Body of pancreas (tissue), 4 donors: ENCODE data around the gene CTNND2. TPM values are rescaled to one million over a fixed set of nuclear protein-coding genes. Genes with fewer than 3 reads are reported as not detected.

Experiments used
- ATAC-seq: fragments of 150-250 bp; one replicate; pipeline ENCODE4 v1.9.1; 2016
- DNase-seq, 4 donors: peaks; one replicate each; pipeline ENCODE4 v3.0.0-alpha.2; 2019
- H3K27ac ChIP-seq, 4 donors: fragments of 200-600 bp; sonication (generic); 1 replicate in 3 of 4; 2 replicates in 1 of 4; pipeline versions ENCODE4 v1.5.1 to v1.6.1; 2016 to 2019; ENCODE audit warnings: mild to moderate bottlenecking in 1 of 4, mixed read lengths in 1 of 4, moderate library complexity in 1 of 4
- H3K27me3 ChIP-seq, 2 donors: fragments of 200-600 bp; sonication (generic); one replicate each; pipeline ENCODE4 v1.6.0; 2016; ENCODE audit warnings: mild to moderate bottlenecking in 1 of 2
- H3K36me3 ChIP-seq, 2 donors: fragments of 200-600 bp; sonication (generic); replicated peaks in 1 of 2; 2 replicates each; pipeline ENCODE4 v1.5.1; 2016; ENCODE audit warnings: low read depth in 2 of 2; ENCODE audit not compliant: insufficient read depth in 1 of 2
- H3K4me1 ChIP-seq: fragments of 200-600 bp; sonication (generic); one replicate; pipeline ENCODE4 v1.6.0; 2016
- H3K4me3 ChIP-seq, 2 donors: fragments of 200-600 bp; sonication (generic); 1 replicate in 1 of 2; 2 replicates in 1 of 2; pipeline ENCODE4 v1.5.1; 2016 to 2019
- H3K9me3 ChIP-seq, 3 donors: fragments of 200-600 bp; sonication (generic); 1 replicate in 2 of 3; 2 replicates in 1 of 3; pipeline ENCODE4 v1.5.1; 2016
- CTCF ChIP-seq, 7 experiments: fragments of 450-650 bp in 4 of 7; fragments of 200-600 bp in 3 of 7; sonication (generic) in 3 of 7; IDR thresholded peaks; one replicate each; pipeline ENCODE4 v1.5.1; 2016 to 2019; ENCODE audit warnings: antibody characterized with exemption in 7 of 7
- POLR2A ChIP-seq, 3 donors: fragments of 450-650 bp; IDR thresholded peaks; one replicate each; pipeline ENCODE4 v1.6.1; 2016; ENCODE audit warnings: antibody characterized with exemption in 3 of 3, mild to moderate bottlenecking in 2 of 3
- WGBS, 2 donors: methylation state at CpG; one replicate each; pipeline ENCODE4 v1.1.5; 2017; 5-methylcytosine and 5-hydroxymethylcytosine counted together
- intact Hi-C: fragments of 100-400 bp; cut with DNase I; formaldehyde crosslinking; loops from one replicate; pipeline ENCODE4 v1.15.1; 2023
- total RNA-seq, 2 donors: library from RNA; depleted of rRNA; stranded (reverse); fragments of >200 nt; gene quantifications; one replicate each; pipeline ENCODE4 v1.1.0, GENCODE V29; 2016

CTNND2 gene
- total RNA-seq, 2 donors from 2014 or later, result 21.0 to 82.4 TPM

GRCh38 chr5:11906497-11906896 is 2.3 kb upstream of the CTNND2 start:
- H3K27me3 ChIP-seq, result no peaks in the 10 kb centered on the region

GRCh38 chr5:11905206-11905605 is 960 bp upstream of the CTNND2 start:
- no peak for ATAC-seq
- H3K4me3 ChIP-seq, result no peak overlapping the region
- TF ChIP-seq CTCF (IDR thresholded peaks at IDR 0.05) (no peak), POLR2A (IDR thresholded peaks at IDR 0.05) (no peak)
- no peaks in the 10 kb centered on the region for H3K36me3 ChIP-seq
- intact Hi-C loops, result no loop called here
- H3K9me3 ChIP-seq, result no peaks in the 10 kb centered on the region
- H3K27ac ChIP-seq, result peak overlapping the region in 1 of 4 donors; percentile 13
- DNase-seq, result peak; percentile 7 to 38 (median 28)
- WGBS, 2 donors, result 26 to 35% methylated on average over 8 to 12 of the region's 12 CpGs
- H3K27me3 ChIP-seq, result no peaks in the 10 kb centered on the region
- peaks cover 18% of the 10 kb centered on the region for H3K4me1 ChIP-seq

More at GRCh38 chr5:11906497-11906896, 2.3 kb upstream of the CTNND2 start:
- WGBS, 2 donors, result 71 to 81% methylated on average over 2 of the region's 2 CpGs
- TF ChIP-seq POLR2A (IDR thresholded peaks at IDR 0.05), result no peak
- TF ChIP-seq CTCF (IDR thresholded peaks at IDR 0.05), result no peak
- ATAC-seq (no peak), DNase-seq (no peak)
- Histone ChIP-seq H3K36me3 (no peaks in the 10 kb centered on the region), H3K9me3 (no peaks in the 10 kb centered on the region), H3K27ac (no peak overlapping the region), H3K4me3 (no peak overlapping the region), H3K4me1 (peaks cover 10% of the 10 kb centered on the region)
- intact Hi-C loops, result no loop called here

- no peaks in the 10 kb centered on the region for H3K27me3 ChIP-seq
- peak overlapping the region; percentile 86 to 88 for H3K4me3 ChIP-seq
- TF ChIP-seq POLR2A (IDR thresholded peaks at IDR 0.05) (peak in 2 of 3 donors; percentile 1 to 17), CTCF (IDR thresholded peaks at IDR 0.05) (peak in 6 of 7 experiments; percentile 6 to 79 (median 20))
These were observed 507 bp downstream of the CTNND2 start for GRCh38 chr5:11903614-11904264.

GRCh38 chr5:11903121-11903613 is 1.1 kb downstream of the CTNND2 start:
- 2% methylated on average over 13 to 23 of the region's 23 CpGs for WGBS, 2 donors

More at GRCh38 chr5:11903614-11904264, 507 bp downstream of the CTNND2 start:
- WGBS, 2 donors, result 0% methylated on average over 81 of the region's 97 CpGs; no CpG with 5 or more reads in 1 of the 2 donors
- DNase-seq (peak; percentile 57 to 75 (median 65)), ATAC-seq (peak; percentile 80)
- peak overlapping the region; percentile 85 to 96 (median 90) for H3K27ac ChIP-seq
- intact Hi-C loops, result no loop called here
- peaks cover 25% of the 10 kb centered on the region for H3K4me1 ChIP-seq
- H3K36me3 ChIP-seq, result no peaks in the 10 kb centered on the region
- H3K9me3 ChIP-seq, result no peaks in the 10 kb centered on the region

More at GRCh38 chr5:11903121-11903613, 1.1 kb downstream of the CTNND2 start:
- no peaks in the 10 kb centered on the region for H3K27me3 ChIP-seq
- peak; percentile 17 for ATAC-seq
- TF ChIP-seq POLR2A (IDR thresholded peaks at IDR 0.05) (peak in 2 of 3 donors; percentile 57 to 70), CTCF (IDR thresholded peaks at IDR 0.05) (no peak)
- peak overlapping the region; percentile 86 to 88 for H3K4me3 ChIP-seq
- H3K9me3 ChIP-seq, result no peaks in the 10 kb centered on the region
- DNase-seq, result peak; percentile 23 to 68 (median 44)
- no peaks in the 10 kb centered on the region for H3K36me3 ChIP-seq
- peaks cover 28% of the 10 kb centered on the region for H3K4me1 ChIP-seq
- peak overlapping the region; percentile 85 to 96 (median 90) for H3K27ac ChIP-seq
- intact Hi-C loops, result no loop called here
